ENCODE results near the gene HERC4. TPM values are rescaled to one million over a fixed set of nuclear protein-coding genes. Genes with fewer than 3 reads are reported as not detected.
"Not testable (repeated sequence)": the region's sequence is repeated elsewhere in the genome, so short reads cannot be mapped to it uniquely, and the experiment has no call there.

HERC4 gene
- total RNA-seq, 2 experiments from 2014 or later, result 39.5 to 50.8 TPM

DNA sequence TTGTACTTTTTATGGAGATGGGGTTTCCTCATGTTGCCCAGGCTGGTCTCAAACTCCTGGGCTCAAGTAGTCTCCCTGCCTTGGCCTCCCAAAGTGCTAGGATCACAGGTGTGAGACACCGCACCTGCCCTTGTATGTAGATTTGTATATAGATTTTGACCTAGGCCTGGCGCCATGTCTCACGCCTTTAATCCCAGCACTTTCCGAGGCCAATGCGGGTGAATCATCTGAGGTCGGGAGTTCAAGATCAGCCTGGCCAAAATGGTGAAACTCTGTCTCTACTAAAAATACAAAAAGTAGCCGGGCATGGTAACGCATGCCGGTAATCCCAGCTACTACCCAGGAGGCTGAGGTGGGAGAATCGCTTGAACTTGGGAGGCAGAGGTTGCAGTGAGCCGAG lies 197.7 kb downstream of the HERC4 start:
- H3K27me3 Mint-ChIP-seq; H3K36me3 Mint-ChIP-seq (ENCODE audit: low read depth); ATAC-seq; H3K9me3 Mint-ChIP-seq (ENCODE audit: low read depth); DNase-seq; H3K4me1 Mint-ChIP-seq; H3K4me3 Mint-ChIP-seq; H3K27ac Mint-ChIP-seq; intact Hi-C loops (cut with DNase I, micrococcal nuclease): not testable (repeated sequence)
- CTCF ChIA-PET, result interaction anchor here (0.6 to 1.5 kb wide), 3 partner anchors 22 to 281 kb away, joined by 3 to 9 read pairs (median 3); no protein-coding TSS in a partner anchor
- POLR2A ChIA-PET, result interaction anchor here (0.6 kb wide), 1 partner anchor 631 kb away, joined by 4 read pairs; no protein-coding TSS in a partner anchor

DNA sequence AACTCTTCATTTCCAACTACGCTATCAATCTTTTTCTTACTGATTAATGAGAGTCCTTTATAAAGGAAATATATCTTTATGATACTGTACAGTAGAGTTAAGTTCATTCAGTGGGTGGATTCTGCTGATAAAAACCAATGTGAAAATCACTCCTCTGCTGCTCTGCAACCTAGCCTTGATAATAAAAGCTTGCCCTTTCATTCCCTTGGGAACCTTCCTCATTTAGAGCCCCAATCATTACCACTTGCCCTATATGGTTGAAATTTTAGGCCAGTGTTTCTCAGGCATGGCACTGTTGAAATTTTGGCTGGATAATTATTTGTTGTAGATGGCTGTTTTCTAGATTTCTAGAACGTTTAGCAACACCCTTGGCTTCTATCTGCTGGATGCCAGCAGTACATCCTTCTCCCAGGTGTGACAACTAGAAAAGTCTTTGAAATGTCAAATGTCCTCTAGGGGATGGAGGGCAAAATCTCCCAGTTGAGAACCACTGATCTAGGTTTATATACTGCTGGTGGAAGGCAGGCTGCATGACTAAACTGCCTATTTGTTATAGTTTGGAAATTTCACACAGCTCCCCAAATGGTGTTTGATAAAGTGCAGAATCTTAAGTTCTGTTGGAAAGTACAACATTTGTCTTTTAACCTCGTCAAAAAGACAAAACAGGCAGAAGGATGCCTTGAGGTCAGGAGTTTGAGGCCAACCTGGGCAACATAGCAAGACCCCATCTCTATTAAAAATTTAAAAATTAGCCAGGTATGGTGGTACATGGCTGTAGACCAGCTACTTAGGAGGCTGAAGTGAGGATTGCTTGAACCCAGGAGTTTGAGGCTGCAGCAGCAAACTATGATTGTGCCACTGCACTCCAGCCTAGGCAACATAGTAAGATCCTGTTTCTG lies 199.5 kb downstream of the HERC4 start:
- no peaks in the 10 kb centered on the region for H3K36me3 Mint-ChIP-seq (ENCODE audit: low read depth)
- ChIA-PET CTCF (no interaction called here), POLR2A (no interaction called here)
- no peak overlapping the region for H3K4me3 Mint-ChIP-seq
- H3K27ac Mint-ChIP-seq, result no peak overlapping the region
- no peak for ATAC-seq
- no peak for DNase-seq
- no peaks in the 10 kb centered on the region for H3K27me3 Mint-ChIP-seq
- H3K9me3 Mint-ChIP-seq (ENCODE audit: low read depth), result no peaks in the 10 kb centered on the region
- no peaks in the 10 kb centered on the region for H3K4me1 Mint-ChIP-seq
- intact Hi-C loops (cut with DNase I, micrococcal nuclease), result no loop called here

Other genes with a start within 250 kb of the HERC4 start
- gene DNAJC12, start 237.1 kb downstream of the HERC4 start, total RNA-seq, result 1 to 10 TPM; 6.6 to 7.0 TPM
- 10 to 100 TPM; 19.6 to 23.5 TPM for gene SIRT1, start 190.6 kb downstream of the HERC4 start, total RNA-seq
- gene MYPN, start 34.2 kb upstream of the HERC4 start, total RNA-seq, result not detected
- gene ATOH7, start 156.8 kb upstream of the HERC4 start, total RNA-seq, result not detected

All from activated CD4-positive, alpha-beta T cell treated with anti-CD3 and anti-CD28 coated beads for 36 hours (primary cell).